H1 (cell line): ENCODE results near the gene FGD6. TPM values are rescaled to one million over a fixed set of nuclear protein-coding genes. Genes with fewer than 3 reads are reported as not detected.

Source experiments
- CTCF ChIA-PET: fragments of 300-600 bp; sonication (Branson Sonifier 250); formaldehyde crosslinking; loops from one replicate; lab custom pipeline; 2021; ENCODE audit not compliant: partially characterized antibody; lab: Charles Lee
- POLR2A ChIA-PET: fragments of 300-600 bp; sonication (Branson Sonifier 250); formaldehyde crosslinking; loops from one replicate; lab custom pipeline; 2021; ENCODE audit warnings: inconsistent platforms; ENCODE audit not compliant: partially characterized antibody; lab: Charles Lee
- DNase-seq, 2 experiments: peaks; one replicate each; pipeline versions ENCODE4 v3.0.0 to v3.0.0-alpha.2; 2010 to 2022; ENCODE audit warnings: low spot score in 2 of 2, low read depth in 1 of 2, mixed read lengths in 1 of 2
- FAIRE-seq: peaks from 2 replicates; lab custom pipeline; 2011; peaks lifted over from hg19 to GRCh38; lab: Jason Lieb, UNC
- H2AFZ ChIP-seq: 2 replicates; pipeline ENCODE4 v1.8.1; 2012; ENCODE audit warnings: low read length, inconsistent platforms
- H2AK5ac ChIP-seq: 2 replicates; pipeline ENCODE4 v1.6.1; 2013; ENCODE audit warnings: low read depth, low read length
- H2BK120ac ChIP-seq: replicated peaks from 2 replicates; pipeline ENCODE3; 2013; ENCODE audit warnings: low read depth, low read length, inconsistent platforms
- H2BK12ac ChIP-seq: 2 replicates; pipeline ENCODE4 v1.6.1; 2013; ENCODE audit warnings: low read depth, low read length
- H2BK15ac ChIP-seq: 2 replicates; pipeline ENCODE4 v1.6.1; 2013; ENCODE audit warnings: low read length
- H2BK20ac ChIP-seq: 2 replicates; pipeline ENCODE4 v1.6.1; 2013; ENCODE audit warnings: low read length
- H2BK5ac ChIP-seq: 2 replicates; pipeline ENCODE4 v1.6.1; 2013; ENCODE audit warnings: low read depth, low read length
- H3K14ac ChIP-seq: 2 replicates; pipeline ENCODE4 v1.6.1; 2013; ENCODE audit warnings: inconsistent platforms; ENCODE audit not compliant: insufficient read length
- H3K18ac ChIP-seq: 2 replicates; pipeline ENCODE4 v1.6.1; 2013; ENCODE audit warnings: low read length; ENCODE audit errors: extremely low read depth
- H3K23ac ChIP-seq: 2 replicates; pipeline ENCODE4 v1.6.1; 2013; ENCODE audit warnings: inconsistent platforms; ENCODE audit not compliant: insufficient read length
- H3K23me2 ChIP-seq: 2 replicates; pipeline ENCODE4 v1.6.1; 2013; ENCODE audit warnings: low read depth, low read length
- H3K27ac ChIP-seq: 2 replicates; pipeline ENCODE4 v1.6.1; 2011; ENCODE audit warnings: low read depth, low read length, inconsistent platforms
- H3K27me3 ChIP-seq, 4 experiments: replicated peaks in 1 of 4; 1 replicate in 1 of 4; 2 replicates in 3 of 4; pipeline versions ENCODE4 v1.6.1 to v1.8.1; 2011 to 2013; ENCODE audit warnings: low read length in 3 of 4, mild to moderate bottlenecking in 3 of 4, inconsistent platforms in 2 of 4, mixed read lengths in 2 of 4, moderate library complexity in 1 of 4; ENCODE audit not compliant: control insufficient read depth in 3 of 4, insufficient read depth in 3 of 4; ENCODE audit errors: extremely low read depth in 1 of 4
- H3K36me3 ChIP-seq, 4 experiments: 2 replicates each; pipeline versions ENCODE4 v1.6.1 to v1.8.1; 2011 to 2013; ENCODE audit warnings: mild to moderate bottlenecking in 4 of 4, low read length in 3 of 4, moderate library complexity in 2 of 4, control low read depth in 1 of 4, inconsistent platforms in 1 of 4; ENCODE audit not compliant: insufficient read depth in 4 of 4, control insufficient read depth in 2 of 4
- H3K4ac ChIP-seq: replicated peaks from 2 replicates; pipeline ENCODE3; 2013; ENCODE audit warnings: low read length, low read depth, mixed read lengths, inconsistent platforms; ENCODE audit not compliant: insufficient read length
- H3K4me1 ChIP-seq, 4 experiments: replicated peaks in 1 of 4; 1 replicate in 1 of 4; 2 replicates in 3 of 4; pipeline versions ENCODE4 v1.6.1 to v1.8.1; 2011 to 2013; ENCODE audit warnings: low read length in 3 of 4, inconsistent platforms in 2 of 4, mixed read lengths in 1 of 4; ENCODE audit not compliant: insufficient read depth in 4 of 4, control insufficient read depth in 3 of 4
- H3K4me2 ChIP-seq, 2 experiments: 2 replicates each; pipeline versions ENCODE4 v1.6.1 to v1.8.1; 2011 to 2013; ENCODE audit warnings: low read depth in 2 of 2, low read length in 2 of 2, control low read depth in 1 of 2, inconsistent platforms in 1 of 2, mild to moderate bottlenecking in 1 of 2; ENCODE audit not compliant: insufficient read depth in 1 of 2
- H3K4me3 ChIP-seq, 4 experiments: fragments of 200-600, 300-600 bp in 1 of 4; sonication (generic), shearing (Covaris generic), sonication (Bioruptor Twin) in 1 of 4; 2 replicates each; pipeline versions ENCODE4 v1.5.1 to v1.8.1; 2011 to 2016; ENCODE audit warnings: low read length in 4 of 4, low read depth in 3 of 4, control low read depth in 2 of 4, inconsistent platforms in 2 of 4, mild to moderate bottlenecking in 2 of 4, mixed read lengths in 1 of 4, moderate library complexity in 1 of 4; ENCODE audit not compliant: insufficient read depth in 2 of 4; ENCODE audit errors: extremely low read depth in 1 of 4
- H3K56ac ChIP-seq: replicated peaks from 2 replicates; pipeline ENCODE3; 2013; ENCODE audit warnings: low read depth, mild to moderate bottlenecking, mixed read lengths, low read length, inconsistent platforms; ENCODE audit not compliant: insufficient read length
- H3K79me1 ChIP-seq: 2 replicates; pipeline ENCODE4 v1.6.1; 2013; ENCODE audit warnings: low read depth, low read length, control low read depth
- H3K79me2 ChIP-seq, 2 experiments: 2 replicates each; pipeline versions ENCODE4 v1.6.1 to v1.8.1; 2012 to 2013; ENCODE audit warnings: low read length in 2 of 2, mild to moderate bottlenecking in 2 of 2, inconsistent platforms in 1 of 2; ENCODE audit not compliant: insufficient read depth in 2 of 2, control insufficient read depth in 1 of 2
- H3K9ac ChIP-seq, 4 experiments: replicated peaks in 1 of 4; 1 replicate in 1 of 4; 2 replicates in 3 of 4; pipeline versions ENCODE4 v1.6.1 to v1.8.1; 2011 to 2013; ENCODE audit warnings: low read depth in 3 of 4, low read length in 3 of 4, control low read depth in 2 of 4, mild to moderate bottlenecking in 2 of 4, moderate library complexity in 2 of 4, inconsistent platforms in 1 of 4; ENCODE audit errors: extremely low read depth in 1 of 4
- H3K9me3 ChIP-seq, 2 experiments: 2 replicates each; pipeline versions ENCODE4 v1.6.1 to v1.8.1; 2012 to 2013; ENCODE audit warnings: mild to moderate bottlenecking in 2 of 2, moderate library complexity in 2 of 2, control low read depth in 1 of 2, inconsistent platforms in 1 of 2, low read depth in 1 of 2, low read length in 1 of 2, mixed read lengths in 1 of 2; ENCODE audit not compliant: insufficient read depth in 2 of 2
- H4K20me1 ChIP-seq, 2 experiments: replicated peaks in 1 of 2; 2 replicates each; pipeline versions ENCODE3 to v1.8.1; 2011 to 2013; ENCODE audit warnings: inconsistent platforms in 2 of 2, low read length in 2 of 2, mild to moderate bottlenecking in 1 of 2; ENCODE audit not compliant: insufficient read depth in 2 of 2, control insufficient read depth in 1 of 2
- H4K5ac ChIP-seq: 2 replicates; pipeline ENCODE4 v1.6.1; 2013; ENCODE audit warnings: low read length, low read depth, mixed read lengths, inconsistent platforms; ENCODE audit not compliant: insufficient read length
- H4K8ac ChIP-seq: 2 replicates; pipeline ENCODE4 v1.8.0; 2013; ENCODE audit warnings: mild to moderate bottlenecking, moderate library complexity, low read length, inconsistent platforms; ENCODE audit not compliant: insufficient read depth; ENCODE audit errors: extremely low read depth
- H4K91ac ChIP-seq: replicated peaks from 2 replicates; pipeline ENCODE3; 2013; ENCODE audit warnings: low read length, mixed read lengths, inconsistent platforms; ENCODE audit not compliant: insufficient read length
- KDM4A ChIP-seq: IDR thresholded peaks from one replicate; pipeline ENCODE4 v1.7.1; 2012; ENCODE audit warnings: low read depth, mild to moderate bottlenecking, moderate library complexity, low read length, inconsistent platforms; ENCODE audit not compliant: severe bottlenecking
- WGBS, 2 experiments: shearing (Covaris generic) in 1 of 2; methylation state at CpG; one replicate each; pipeline versions ENCODE4 v1.1.6 to v1.1.7; 2013 to 2015; ENCODE audit warnings: low lambda C conversion rate in 2 of 2, mixed read lengths in 2 of 2, inconsistent platforms in 1 of 2, low coverage in 1 of 2, missing lambda C conversion rate in 1 of 2; ENCODE audit not compliant: insufficient replicate concordance in 2 of 2, insufficient coverage in 1 of 2, insufficient read length in 1 of 2; ENCODE audit errors: extremely low coverage in 1 of 2, missing lambda C conversion rate in 1 of 2; 5-methylcytosine and 5-hydroxymethylcytosine counted together
- polyA plus RNA-seq, 7 experiments: library from polyadenylated mRNA; depleted of rRNA in 3 of 7; stranded (reverse) in 5 of 7; unstranded in 2 of 7; fragments of >200 nt in 5 of 7; fragments of 200-250 nt in 2 of 7; gene quantifications; 1 replicate in 5 of 7; 2 replicates in 1 of 7; 4 replicates in 1 of 7; pipeline versions ENCODE4 v1.2.1 to v1.2.3, GENCODE V29; 2011 to 2013; ENCODE audit warnings: missing spikeins in 2 of 7, mixed read lengths in 2 of 7
- total RNA-seq: library from RNA; stranded (reverse); fragmentation: NEBNext Ultra II Directional; extraction: Animal tissue kit (Norgen Biotek cat#: 25700); gene quantifications from 2 replicates; pipeline ENCODE4 v1.2.1, GENCODE V29; 2021

FGD6 gene
- total and polyA plus RNA-seq, 2 of the 8 experiments (the other 6 are each of a cell fraction or from before 2014, with no cell fraction given): 12.2 to 24.3 TPM

- Histone ChIP-seq H3K79me1 (no peaks in the 10 kb centered on the region), H2AFZ (no peak overlapping the region), H3K23ac (no peak overlapping the region), H3K9me3 (no peaks in the 10 kb centered on the region), H2BK15ac (no peak overlapping the region), H2BK5ac (no peak overlapping the region), H4K8ac (no peak overlapping the region), H4K5ac (no peak overlapping the region), H3K4ac (no peak overlapping the region), H3K23me2 (no peaks in the 10 kb centered on the region; the same call in 1 of the 2 replicates), H2BK20ac (no peak overlapping the region), H3K4me2 (no peak overlapping the region), H3K56ac (no peak overlapping the region), H2BK12ac (no peak overlapping the region), H3K79me2 (no peaks in the 10 kb centered on the region), H3K4me3 (no peak overlapping the region), H3K36me3 (peaks cover 0 to 24% (median 10%) of the 10 kb centered on the region in 4 experiments; a peak in 4 of 8 replicates), H3K27ac (no peak overlapping the region), H2BK120ac (no peak overlapping the region), H3K18ac (no peak overlapping the region), H4K20me1 (no peaks in the 10 kb centered on the region), H3K4me1 (no peaks in the 10 kb centered on the region), H3K27me3 (no peaks in the 10 kb centered on the region), H3K9ac (no peak overlapping the region), H4K91ac (no peak overlapping the region), H3K14ac (no peak overlapping the region), H2AK5ac (no peak overlapping the region)
- 92% methylated on average over 3 of the region's 3 CpGs; no CpG with 5 or more reads in 1 of the 2 experiments for WGBS, 2 experiments
- TF ChIP-seq KDM4A: no peak
- FAIRE-seq (no peak), DNase-seq (no peak)
- POLR2A ChIA-PET: no interaction called here
- CTCF ChIA-PET: interaction anchor here (0.6 to 1.1 kb wide), 3 partner anchors 9 to 408 kb away, joined by 3 to 5 read pairs (median 3); no protein-coding TSS in a partner anchor
Observed at GRCh38 chr12:95126736-95127135, 90.5 kb downstream of the FGD6 start.
